Measurements from ENCODE around the gene CHD3.

CHD3 gene

DNA sequence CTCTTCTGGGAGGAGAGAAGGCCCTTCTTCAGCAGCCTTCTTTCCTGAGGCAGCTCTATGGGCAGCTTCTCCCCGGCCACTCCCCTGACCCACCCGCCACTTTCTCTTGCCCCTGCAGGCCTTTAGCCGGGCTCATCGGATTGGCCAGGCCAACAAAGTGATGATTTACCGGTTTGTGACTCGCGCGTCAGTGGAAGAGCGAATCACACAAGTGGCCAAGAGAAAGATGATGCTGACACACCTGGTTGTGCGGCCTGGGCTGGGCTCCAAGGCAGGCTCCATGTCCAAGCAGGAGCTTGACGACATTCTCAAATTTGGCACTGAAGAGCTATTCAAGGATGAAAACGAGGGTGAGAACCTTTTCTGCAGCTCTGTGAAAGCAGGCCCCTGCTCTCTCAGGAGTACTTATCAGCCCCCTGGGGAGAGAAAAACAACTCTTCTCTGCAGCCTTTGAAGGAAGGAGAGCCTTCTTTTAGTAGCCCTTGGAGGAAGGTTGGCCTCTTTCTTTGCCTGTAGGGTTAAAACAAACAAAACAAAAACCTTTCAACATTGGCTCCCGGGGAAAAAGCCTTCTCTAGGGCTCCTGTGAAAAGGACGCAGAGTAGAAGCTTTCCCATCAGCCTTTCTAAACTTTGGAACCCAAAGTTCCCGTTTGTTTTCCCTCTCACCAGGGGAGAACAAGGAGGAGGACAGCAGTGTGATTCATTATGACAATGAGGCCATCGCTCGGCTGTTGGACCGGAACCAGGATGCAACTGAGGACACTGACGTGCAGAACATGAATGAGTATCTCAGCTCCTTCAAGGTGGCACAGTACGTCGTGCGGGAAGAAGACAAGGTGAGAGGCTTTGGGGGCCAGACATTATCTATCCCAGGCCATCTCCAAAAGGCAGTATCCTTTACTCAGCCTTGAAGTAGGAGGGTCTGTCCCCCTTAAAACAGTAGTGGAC lies 14.8 kb downstream of the CHD3 start:
- DNase-seq = no peak

DNA sequence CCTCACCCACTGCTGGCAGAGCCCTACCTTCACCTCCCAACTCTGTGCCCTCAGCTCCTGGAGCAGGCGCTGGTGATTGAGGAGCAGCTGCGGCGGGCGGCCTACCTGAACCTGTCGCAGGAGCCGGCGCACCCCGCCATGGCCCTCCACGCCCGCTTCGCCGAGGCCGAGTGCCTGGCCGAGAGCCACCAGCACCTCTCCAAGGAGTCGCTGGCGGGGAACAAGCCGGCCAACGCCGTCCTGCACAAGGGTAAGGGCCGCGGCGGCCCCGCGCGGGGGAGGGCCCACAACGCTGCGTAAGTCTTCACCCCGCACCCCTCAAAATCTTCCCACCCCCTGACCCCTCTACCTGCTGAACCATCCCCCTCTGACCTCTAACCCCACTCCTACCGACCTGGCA lies 20.5 kb downstream of the CHD3 start:
- DNase-seq = no peak

DNA sequence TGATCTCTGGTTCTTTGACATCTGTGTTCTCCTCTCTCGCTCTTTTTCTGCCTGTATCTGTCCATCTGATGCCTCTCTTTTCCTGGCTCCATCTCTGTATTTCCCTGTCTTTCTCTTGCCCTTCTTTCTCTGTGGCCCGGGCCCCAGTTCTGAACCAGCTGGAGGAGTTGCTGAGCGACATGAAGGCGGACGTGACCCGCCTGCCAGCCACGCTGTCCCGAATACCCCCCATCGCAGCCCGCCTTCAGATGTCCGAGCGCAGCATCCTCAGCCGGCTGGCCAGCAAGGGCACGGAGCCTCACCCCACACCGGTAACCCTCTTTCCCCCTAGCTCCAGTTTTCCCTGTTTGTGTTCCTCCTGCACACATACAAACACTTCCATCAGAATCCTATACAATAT lies 21.7 kb downstream of the CHD3 start:
- DNase-seq = no peak

GRCh38 chr17:7910711-7911110 lies 22.1 kb downstream of the CHD3 start:
- DNase-seq = no peak

GRCh38 chr17:7911116-7911515 lies 22.5 kb downstream of the CHD3 start:
- no peak for DNase-seq

DNA sequence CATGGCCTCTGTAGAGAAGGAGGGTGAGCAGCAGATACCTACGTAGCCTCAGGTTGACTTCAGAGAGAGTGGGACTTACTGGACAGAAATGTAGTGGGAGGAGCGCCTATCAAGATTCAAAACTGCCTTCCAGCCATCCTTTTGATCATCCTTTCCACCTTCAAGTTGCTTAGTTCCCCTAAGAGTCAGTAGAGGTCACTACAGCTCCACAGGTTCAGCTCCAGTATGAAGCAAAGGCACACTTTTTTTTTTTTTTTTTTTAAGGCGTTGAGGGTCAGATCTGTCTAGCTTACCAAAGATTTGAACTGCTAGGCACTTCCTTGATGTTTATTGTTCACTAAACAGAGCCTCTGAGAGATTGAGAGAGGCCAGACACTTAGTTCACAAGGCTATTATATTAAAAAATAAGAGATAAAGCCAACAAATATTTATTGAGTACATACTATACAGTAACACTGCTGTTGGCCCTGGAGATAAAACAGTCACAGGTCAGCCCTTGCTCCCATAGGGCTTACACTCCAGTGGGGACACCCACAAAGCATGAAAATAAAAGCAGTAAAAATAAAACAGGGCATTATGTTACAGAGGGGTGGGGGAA lies 24.4 kb downstream of the CHD3 start:
- peak; percentile 40 for DNase-seq

DNA sequence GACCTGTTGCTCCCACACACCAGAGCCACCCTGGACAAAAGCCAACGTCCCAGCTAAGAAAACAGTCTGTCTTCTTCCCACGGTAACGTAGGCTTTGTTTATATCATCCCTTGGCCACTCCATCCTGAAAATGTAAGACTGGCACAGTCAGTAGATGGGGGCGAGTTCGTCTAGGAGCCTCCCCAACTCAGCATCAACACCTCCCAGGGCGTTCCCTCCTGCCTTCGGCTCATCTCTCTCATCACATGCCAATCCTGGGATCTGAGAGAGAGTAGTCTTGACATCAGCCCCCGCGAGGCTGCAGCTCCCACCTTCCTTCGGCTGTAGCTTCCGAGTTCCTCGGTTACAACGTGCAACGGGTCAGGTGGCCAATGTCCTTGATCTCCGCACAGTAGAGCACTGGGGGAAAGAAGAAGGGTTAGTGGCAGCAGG lies 26.6 kb downstream of the CHD3 start:
- DNase-seq = no peak

DNA sequence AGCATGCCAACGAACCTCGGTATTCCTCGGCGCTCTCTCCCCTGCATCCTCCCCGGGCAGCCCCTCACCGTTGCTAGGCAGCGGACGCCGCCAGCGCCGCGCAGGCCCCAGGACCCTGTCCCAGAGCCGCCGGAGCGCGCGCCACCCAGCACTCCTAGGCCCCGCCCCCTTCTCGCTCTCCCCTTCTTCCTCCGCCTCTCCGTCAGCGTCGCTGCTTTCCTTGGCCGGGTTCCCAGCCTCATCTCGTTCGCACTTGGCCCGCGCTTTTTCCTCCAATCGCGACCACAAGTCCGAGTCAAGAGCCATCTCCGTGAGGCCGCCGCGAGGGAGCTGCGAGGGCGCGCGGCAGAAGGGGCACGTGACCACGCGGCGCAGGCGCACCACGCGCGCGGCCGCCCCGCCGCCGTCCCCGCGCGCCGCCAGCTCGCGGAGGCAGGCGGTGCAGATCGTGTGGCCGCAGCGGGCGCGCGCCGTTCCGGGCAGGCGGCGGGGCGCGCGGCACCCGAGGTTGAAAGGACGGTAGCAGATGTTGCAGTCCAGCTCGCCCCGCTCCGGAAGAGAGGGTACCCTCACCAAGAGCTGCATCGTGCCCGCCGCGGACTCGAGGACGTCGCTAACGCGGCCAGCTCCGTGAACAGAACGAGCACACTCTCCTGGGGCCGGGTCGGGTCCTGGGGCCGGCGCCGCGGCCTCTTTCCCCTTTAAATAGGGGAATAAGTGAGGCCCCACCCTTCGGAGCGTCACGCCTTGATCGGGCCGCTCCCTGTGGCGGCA lies 27.2 kb downstream of the CHD3 start, which contains the start of gene RNF227:
TSS of gene RNF227 (minus strand) at position 679 of the 774 bp plus-strand sequence. CDS start at position 585, 94 bp downstream.
- DNase-seq = peak; percentile 35

GRCh38 chr17:7916385-7916682 lies 27.7 kb downstream of the CHD3 start:
- DNase-seq = no peak

DNA sequence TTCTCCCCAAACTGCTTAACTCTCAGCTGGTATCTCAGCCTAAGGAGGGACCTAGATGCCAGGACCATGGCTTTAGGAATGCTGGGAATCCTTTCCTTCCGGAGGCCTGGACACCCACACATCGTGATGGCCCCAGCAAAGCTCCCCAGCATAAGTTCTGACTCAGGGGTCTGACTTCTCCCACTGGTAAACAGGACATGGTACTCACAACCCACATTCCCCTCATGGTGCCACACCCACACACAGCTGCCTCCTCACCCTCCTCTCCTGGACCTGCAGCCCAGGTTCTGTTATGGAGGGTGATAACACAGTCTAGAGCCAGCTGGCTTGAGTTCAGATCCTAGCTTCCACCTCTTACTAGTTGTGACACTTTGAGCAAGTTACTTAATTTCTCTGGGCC lies 28.2 kb downstream of the CHD3 start:
- no peak for DNase-seq

DNA sequence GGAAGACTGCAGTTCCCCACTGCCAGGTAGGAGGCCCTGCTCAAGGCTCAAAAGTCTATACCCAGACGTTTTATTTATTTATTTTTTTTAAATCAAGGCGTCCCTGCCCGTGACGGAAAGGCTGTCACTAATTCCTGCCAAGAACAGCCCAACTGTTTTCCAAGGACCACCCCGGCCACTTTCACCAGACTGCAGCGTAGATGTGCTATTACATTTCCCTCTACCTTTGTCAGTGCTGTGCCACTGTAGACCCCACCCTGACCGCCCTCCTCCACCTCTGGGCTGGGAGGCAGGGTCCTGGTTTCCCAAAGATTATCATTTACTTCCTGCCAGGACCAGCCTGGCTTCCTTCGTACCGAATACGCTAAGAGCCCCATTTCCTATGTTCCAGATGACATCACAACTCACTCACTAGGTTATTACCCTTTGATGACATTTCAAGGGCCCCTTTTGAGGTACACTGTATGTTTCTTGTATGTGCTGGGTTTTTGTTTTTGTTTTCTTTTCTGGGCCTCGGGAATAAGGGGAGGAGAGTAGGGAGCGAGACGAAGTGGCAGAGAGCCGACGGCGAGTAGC lies 33.8 kb downstream of the CHD3 start:
- DNase-seq = no peak

GRCh38 chr17:7922845-7923628 lies 34.4 kb downstream of the CHD3 start:
- no peak for DNase-seq

- no peak for DNase-seq
These were observed 39.0 kb downstream of the CHD3 start for GRCh38 chr17:7927596-7927995.

- no peak for DNase-seq
These were observed 40.8 kb downstream of the CHD3 start, which contains the start of gene KCNAB3 for GRCh38 chr17:7929158-7930023. KCNAB3 (minus strand) TSS chr17:7929856; CDS start chr17:7929435, 421 bp downstream.

DNA sequence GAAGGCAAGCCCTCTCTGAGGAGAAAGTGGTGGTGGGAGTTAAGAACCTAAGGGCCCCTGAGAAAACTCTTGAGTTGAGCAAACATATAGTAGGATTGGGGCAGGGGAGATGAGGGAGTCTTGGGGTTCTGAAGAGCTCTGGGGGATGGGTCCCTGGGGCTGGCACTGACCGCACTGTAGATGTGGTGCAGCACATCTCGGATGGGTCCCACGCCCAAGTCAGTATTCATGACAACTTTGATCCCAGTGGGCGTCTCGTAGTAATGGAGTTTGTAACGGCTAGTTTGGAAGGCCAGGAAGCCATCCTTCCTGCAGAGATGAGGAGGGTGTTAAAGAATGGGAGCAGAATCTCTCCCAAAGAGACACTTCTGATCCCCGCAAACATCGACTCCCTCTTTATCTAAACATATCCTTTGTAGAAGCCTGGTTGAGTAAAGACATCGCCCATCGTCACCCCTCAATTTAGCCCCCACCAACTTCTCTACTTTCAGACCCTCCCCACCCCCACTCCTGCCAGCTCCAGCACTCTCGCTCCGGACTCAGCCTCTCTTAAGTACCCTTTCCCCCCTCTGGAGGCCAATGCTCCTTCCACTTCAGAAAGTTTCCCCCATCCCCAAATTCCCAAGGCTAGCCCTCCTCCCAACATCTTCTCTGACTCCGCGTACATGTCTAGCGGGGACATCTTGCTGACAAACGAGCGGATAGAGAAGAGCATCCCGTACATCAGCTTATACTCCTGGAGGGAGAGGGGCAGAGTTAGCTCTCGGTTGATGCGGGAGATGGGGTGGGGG lies 42.4 kb downstream of the CHD3 start:
- DNase-seq = no peak

- peak; percentile 83 for DNase-seq
These were observed 43.3 kb downstream of the CHD3 start, which contains the start of the genes CNTROB and TRAPPC1 for GRCh38 chr17:7931709-7932482. CNTROB (plus strand) TSS chr17:7932206; CDS start chr17:7933080, 874 bp downstream. TRAPPC1 (minus strand) TSS chr17:7931946; CDS start chr17:7931829, 117 bp downstream.

- DNase-seq = no peak
These were observed 43.9 kb downstream of the CHD3 start for GRCh38 chr17:7932483-7932891.

DNA sequence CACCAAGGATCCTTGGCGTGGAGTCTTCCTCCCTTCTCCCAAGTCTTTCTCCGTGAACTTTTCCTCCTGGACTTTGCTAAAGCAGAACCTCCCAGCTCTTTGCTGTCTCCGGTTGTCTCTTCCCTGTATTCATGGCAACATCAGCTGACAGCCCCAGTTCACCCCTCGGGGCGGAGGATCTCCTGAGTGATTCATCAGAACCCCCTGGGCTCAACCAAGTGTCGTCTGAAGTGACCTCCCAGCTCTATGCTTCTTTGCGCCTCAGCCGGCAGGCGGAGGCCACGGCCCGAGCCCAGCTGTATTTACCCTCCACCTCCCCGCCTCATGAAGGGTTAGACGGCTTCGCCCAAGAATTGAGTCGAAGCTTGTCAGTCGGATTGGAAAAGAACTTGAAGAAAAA lies 44.4 kb downstream of the CHD3 start:
- DNase-seq = peak; percentile 44

DNA sequence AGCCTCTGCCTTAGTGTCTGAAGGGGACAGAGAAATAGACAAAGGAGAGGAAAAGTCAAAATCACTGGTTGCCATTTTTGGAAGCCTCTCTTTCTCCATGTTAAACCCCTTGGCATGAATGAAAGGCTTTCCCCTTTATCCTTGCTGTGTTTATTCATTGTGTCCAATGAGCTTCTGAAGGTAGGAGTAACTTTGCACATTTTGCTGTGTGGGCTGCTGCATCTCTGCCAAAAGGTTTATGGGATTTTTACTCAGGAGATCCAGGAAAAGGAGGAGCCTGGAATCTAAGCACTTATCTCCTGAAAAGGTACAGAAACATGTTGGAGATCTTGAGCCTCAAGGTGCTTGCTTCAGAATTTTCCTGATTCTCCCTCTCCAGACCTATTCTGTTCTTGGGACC lies 47.3 kb downstream of the CHD3 start:
- DNase-seq = no peak

Measured in SIG-M5 (cell line).